NB4 (cell line): ENCODE measurements around the gene ARFGEF3.

Experiments used
- DNase-seq: peaks from one replicate; pipeline ENCODE4 v3.0.0; 2010; ENCODE audit warnings: low read depth
- H3K4me3 ChIP-seq: one replicate; pipeline ENCODE4 v1.5.1; 2011; ENCODE audit warnings: mild to moderate bottlenecking, low read depth, low read length, moderate library complexity
- MYC ChIP-seq: IDR thresholded peaks from 2 replicates; pipeline ENCODE4 v1.6.1; 2011; ENCODE audit warnings: low read depth, low read length
- POLR2A ChIP-seq: IDR thresholded peaks from 2 replicates; pipeline ENCODE4 v1.6.1; 2011; ENCODE audit warnings: mild to moderate bottlenecking; ENCODE audit not compliant: insufficient read length; ENCODE audit errors: extremely low read depth
- TF ChIP-seq, protein P1 (sequence below): IDR thresholded peaks from 2 replicates; pipeline ENCODE4 v1.6.1; 2011; ENCODE audit warnings: low read depth, low read length
- TF ChIP-seq, protein P2 (sequence below): IDR thresholded peaks from one replicate; pipeline ENCODE4 v1.5.1; 2012; ENCODE audit warnings: low read depth, low read length

Gene ARFGEF3

DNA sequence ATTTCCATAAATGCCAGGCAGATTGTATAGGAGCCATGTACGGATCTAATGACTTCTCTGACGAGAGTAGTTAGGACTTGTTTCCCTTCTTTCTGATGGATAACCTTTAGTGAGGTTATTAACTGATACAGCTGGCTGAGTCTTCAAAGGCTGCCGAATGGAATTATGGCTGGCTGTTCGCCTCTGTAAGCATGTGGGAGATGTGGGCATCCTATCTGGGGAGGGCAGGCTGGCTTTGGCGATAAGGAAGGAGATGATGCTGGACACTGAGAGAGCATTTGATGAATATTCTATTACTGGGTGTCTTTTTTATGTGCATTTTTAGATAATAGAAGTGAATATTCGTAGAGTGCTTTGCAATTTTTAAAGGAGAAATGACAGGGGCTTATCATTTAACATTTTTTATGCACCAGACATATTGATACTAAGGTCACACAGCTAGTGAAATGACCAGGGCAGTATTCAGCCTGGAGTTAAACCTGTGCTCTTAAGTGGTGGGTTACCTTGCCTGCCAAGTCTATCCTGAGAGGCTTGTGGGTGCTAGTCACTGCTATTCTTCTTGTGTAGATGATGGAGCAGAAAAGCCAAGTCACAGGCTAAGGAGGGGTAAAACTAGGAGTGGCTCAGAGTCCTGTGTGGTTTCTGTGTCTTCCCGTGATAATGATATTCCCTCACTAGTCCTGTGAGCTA lies 53.5 kb downstream of the ARFGEF3 start:
- TF ChIP-seq POLR2A (no peak), MYC (no peak)
- TF ChIP-seq, protein P1, sequence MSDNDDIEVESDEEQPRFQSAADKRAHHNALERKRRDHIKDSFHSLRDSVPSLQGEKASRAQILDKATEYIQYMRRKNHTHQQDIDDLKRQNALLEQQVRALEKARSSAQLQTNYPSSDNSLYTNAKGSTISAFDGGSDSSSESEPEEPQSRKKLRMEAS, result no peak
- TF ChIP-seq, protein P2, sequence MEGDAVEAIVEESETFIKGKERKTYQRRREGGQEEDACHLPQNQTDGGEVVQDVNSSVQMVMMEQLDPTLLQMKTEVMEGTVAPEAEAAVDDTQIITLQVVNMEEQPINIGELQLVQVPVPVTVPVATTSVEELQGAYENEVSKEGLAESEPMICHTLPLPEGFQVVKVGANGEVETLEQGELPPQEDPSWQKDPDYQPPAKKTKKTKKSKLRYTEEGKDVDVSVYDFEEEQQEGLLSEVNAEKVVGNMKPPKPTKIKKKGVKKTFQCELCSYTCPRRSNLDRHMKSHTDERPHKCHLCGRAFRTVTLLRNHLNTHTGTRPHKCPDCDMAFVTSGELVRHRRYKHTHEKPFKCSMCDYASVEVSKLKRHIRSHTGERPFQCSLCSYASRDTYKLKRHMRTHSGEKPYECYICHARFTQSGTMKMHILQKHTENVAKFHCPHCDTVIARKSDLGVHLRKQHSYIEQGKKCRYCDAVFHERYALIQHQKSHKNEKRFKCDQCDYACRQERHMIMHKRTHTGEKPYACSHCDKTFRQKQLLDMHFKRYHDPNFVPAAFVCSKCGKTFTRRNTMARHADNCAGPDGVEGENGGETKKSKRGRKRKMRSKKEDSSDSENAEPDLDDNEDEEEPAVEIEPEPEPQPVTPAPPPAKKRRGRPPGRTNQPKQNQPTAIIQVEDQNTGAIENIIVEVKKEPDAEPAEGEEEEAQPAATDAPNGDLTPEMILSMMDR, result no peak
- DNase-seq, result no peak

DNA sequence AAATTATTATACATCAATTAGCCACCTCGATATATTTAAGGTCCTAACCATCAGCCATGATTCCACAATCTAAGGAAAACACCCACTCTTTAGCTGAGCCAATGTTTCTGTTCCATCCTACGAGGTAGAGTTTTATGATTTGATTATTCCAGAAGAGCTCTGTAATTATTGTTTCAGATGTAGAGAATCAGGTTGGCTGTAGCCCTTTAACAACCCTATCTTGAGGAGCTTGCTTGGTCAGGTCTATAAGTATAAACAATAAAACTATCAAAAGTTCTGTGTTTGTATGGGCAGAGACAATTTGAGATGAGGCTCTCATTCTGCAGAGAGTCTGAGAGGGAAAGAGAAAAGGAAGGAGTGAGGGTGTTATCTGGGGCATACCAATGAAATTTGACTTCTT lies 56.7 kb downstream of the ARFGEF3 start, which contains the start of gene PBOV1:
TSS of gene PBOV1 (minus strand) at position 43 of the 400 bp plus-strand sequence. CDS start 96 bp downstream, outside the sequence.
- no peak for DNase-seq
- TF ChIP-seq, protein P2, result no peak
- TF ChIP-seq, protein P1, result no peak
- TF ChIP-seq MYC (no peak), POLR2A (no peak)
- H3K4me3 ChIP-seq, result no peak within 1 kb of the TSS

More for the DNA sequence above, 53.5 kb downstream of the ARFGEF3 start:
- H3K4me3 ChIP-seq, result no peak overlapping the region

DNA sequence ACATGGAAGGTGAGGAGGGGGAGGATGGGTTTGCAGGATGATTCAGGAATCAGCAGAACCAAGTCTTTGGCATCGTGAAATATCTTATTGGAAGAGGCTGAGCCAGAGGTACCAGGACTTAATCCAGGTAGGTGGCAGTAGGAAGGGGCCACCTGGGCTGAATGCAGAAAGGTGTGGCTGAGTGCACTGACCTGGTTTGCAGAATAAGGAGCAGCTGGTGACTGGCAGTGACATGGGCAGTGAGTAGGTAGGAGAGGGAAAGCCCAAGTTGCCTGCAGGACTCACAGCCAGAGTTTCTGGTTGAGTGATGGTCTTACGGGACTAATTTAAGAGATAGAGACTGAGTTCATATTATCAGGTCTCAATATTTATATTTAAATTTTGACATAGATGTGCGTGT lies 57.7 kb downstream of the ARFGEF3 start:
- H3K4me3 ChIP-seq, result no peak overlapping the region
- DNase-seq, result no peak
- TF ChIP-seq, protein P1, result no peak
- TF ChIP-seq, protein P2, result no peak
- TF ChIP-seq MYC (no peak), POLR2A (no peak)

DNA sequence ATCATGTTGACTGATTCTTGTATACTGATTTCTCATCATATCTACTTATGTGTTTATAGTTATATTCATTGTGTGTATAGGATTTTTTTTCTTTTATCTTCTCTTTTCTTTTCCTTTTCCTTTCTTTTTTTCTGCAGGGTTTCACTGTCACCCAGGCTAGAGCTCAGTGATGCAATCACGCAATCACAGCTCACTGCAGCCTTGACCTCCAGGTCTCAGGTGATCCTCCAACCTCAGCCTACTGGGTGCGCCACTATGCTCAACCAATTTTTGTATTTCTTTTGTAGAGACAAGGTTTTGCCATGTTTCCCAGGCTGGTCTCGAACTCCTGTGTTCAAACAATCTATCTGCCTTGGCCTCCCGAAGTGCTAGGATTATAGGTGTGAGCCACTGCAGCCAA lies 58.2 kb downstream of the ARFGEF3 start:
- DNase-seq, result no peak
- no peak for TF ChIP-seq POLR2A
- TF ChIP-seq, protein P2, result no peak
- no peak for TF ChIP-seq MYC
- TF ChIP-seq, protein P1, result no peak
- no peak overlapping the region for H3K4me3 ChIP-seq

DNA sequence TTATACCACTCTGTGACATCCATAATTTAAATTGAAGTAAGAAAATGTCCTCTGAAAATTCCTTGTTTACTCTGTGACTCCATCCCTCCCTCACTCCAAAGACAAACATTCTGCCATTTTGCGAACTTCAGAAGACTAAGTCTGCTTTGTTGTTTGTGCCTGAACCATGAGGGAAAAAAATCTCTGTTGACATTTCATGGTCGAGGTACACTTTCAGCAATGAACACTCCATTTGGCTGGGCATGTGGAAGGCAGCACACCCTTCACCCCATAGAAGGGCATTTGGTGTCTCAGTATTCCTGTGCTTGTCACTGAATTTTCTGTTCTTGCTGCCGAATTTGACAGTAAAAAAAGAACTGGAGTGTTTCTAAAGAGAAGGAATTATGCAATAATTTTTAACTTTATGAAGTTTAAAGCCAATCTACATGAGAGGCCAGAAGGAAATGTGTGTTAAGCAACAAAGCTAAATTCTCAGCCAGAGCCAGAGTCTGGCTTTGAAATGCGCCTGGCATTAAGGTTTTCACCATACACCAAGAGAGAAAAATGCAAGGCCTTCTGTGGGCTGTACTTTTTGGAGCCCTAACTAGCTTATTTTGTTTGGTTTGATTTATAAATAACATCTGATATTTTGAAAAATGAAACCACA lies 61.3 kb downstream of the ARFGEF3 start:
- H3K4me3 ChIP-seq, result no peak overlapping the region
- no peak for DNase-seq
- TF ChIP-seq, protein P2, result no peak
- TF ChIP-seq, protein P1, result no peak
- TF ChIP-seq MYC (no peak), POLR2A (no peak)
